ENCODE data around the gene CRK. TPM values are rescaled to one million over a fixed set of nuclear protein-coding genes. Genes with fewer than 3 reads are reported as not detected.
"Not testable (repeated sequence)": the region's sequence is repeated elsewhere in the genome, so short reads cannot be mapped to it uniquely, and the experiment has no call there.

The CRK gene
- total RNA-seq, 1 donor from 2014 or later: 66.2 TPM

GRCh38 chr17:1390432-1391367, 65.3 kb downstream of the CRK start:
- H3K27ac ChIP-seq: no peak overlapping the region
- peaks cover 96% of the 10 kb centered on the region for H3K4me1 ChIP-seq
- no peaks in the 10 kb centered on the region for H3K27me3 ChIP-seq (ENCODE audit: low read depth)
- DNase-seq (no peak), ATAC-seq (peak in 1 of 2 donors; percentile 24)
- intact Hi-C loops (cut with DNase I): no loop called here
- H3K4me3 ChIP-seq: no peak overlapping the region
- no peaks in the 10 kb centered on the region for H3K36me3 ChIP-seq
- no peak for TF ChIP-seq CTCF (IDR thresholded peaks at IDR 0.05)
- H3K9me3 ChIP-seq: no peaks in the 10 kb centered on the region

GRCh38 chr17:1387490-1388227, 68.4 kb downstream of the CRK start:
- H3K9me3 ChIP-seq; intact Hi-C loops (cut with DNase I); H3K4me3 ChIP-seq; H3K36me3 ChIP-seq; H3K27me3 ChIP-seq (ENCODE audit: low read depth); H3K27ac ChIP-seq; DNase-seq: not testable (repeated sequence)
- H3K4me1 ChIP-seq: peaks cover 94% of the 10 kb centered on the region
- ATAC-seq: peak; percentile 44 to 56

GRCh38 chr17:1386675-1387190, 69.3 kb downstream of the CRK start:
- H3K27ac ChIP-seq; intact Hi-C loops (cut with DNase I); ATAC-seq; H3K27me3 ChIP-seq (ENCODE audit: low read depth); DNase-seq; H3K9me3 ChIP-seq; H3K4me3 ChIP-seq: not testable (repeated sequence)
- Histone ChIP-seq H3K36me3 (peaks cover 10% of the 10 kb centered on the region), H3K4me1 (peaks cover 86% of the 10 kb centered on the region)

GRCh38 chr17:1386265-1386664, 69.8 kb downstream of the CRK start:
- no peak for DNase-seq

GRCh38 chr17:1385861-1386260, 70.2 kb downstream of the CRK start:
- peaks cover 86% of the 10 kb centered on the region for H3K4me1 ChIP-seq
- no peak overlapping the region for H3K4me3 ChIP-seq
- H3K9me3 ChIP-seq: no peaks in the 10 kb centered on the region
- ATAC-seq (no peak), DNase-seq (no peak)
- H3K27ac ChIP-seq: no peak overlapping the region
- intact Hi-C loops (cut with DNase I): no loop called here
- H3K36me3 ChIP-seq: peaks cover 11% of the 10 kb centered on the region
- TF ChIP-seq CTCF (IDR thresholded peaks at IDR 0.05): no peak
- H3K27me3 ChIP-seq (ENCODE audit: low read depth): no peaks in the 10 kb centered on the region

More at GRCh38 chr17:1386265-1386664, 69.8 kb downstream of the CRK start:
- TF ChIP-seq CTCF (IDR thresholded peaks at IDR 0.05): no peak
- no peak overlapping the region for H3K27ac ChIP-seq
- H3K27me3 ChIP-seq (ENCODE audit: low read depth): no peaks in the 10 kb centered on the region
- intact Hi-C loops (cut with DNase I): no loop called here
- H3K9me3 ChIP-seq: no peaks in the 10 kb centered on the region
- H3K4me3 ChIP-seq: no peak overlapping the region
- no peak for ATAC-seq
- H3K4me1 ChIP-seq: peaks cover 86% of the 10 kb centered on the region
- H3K36me3 ChIP-seq: peaks cover 11% of the 10 kb centered on the region

- ATAC-seq (no peak), DNase-seq (no peak)
- TF ChIP-seq CTCF (IDR thresholded peaks at IDR 0.05): no peak
- Histone ChIP-seq H3K27ac (no peak overlapping the region), H3K9me3 (no peaks in the 10 kb centered on the region), H3K4me3 (no peak overlapping the region), H3K27me3 (ENCODE audit: low read depth) (no peaks in the 10 kb centered on the region), H3K4me1 (peaks cover 86% of the 10 kb centered on the region), H3K36me3 (peaks cover 11% of the 10 kb centered on the region)
- intact Hi-C loops (cut with DNase I): no loop called here
Observed at GRCh38 chr17:1384905-1385435, 71.1 kb downstream of the CRK start.
